Neutrophil (primary cell): Measurements from ENCODE around the gene PRTFDC1.
"Not testable (repeated sequence)": the region's sequence is repeated elsewhere in the genome, so short reads cannot be mapped to it uniquely, and the experiment has no call there.

Experiments
- H3K27ac ChIP-seq: fragments of 200-600 bp; sonication (generic); 2 replicates; pipeline ENCODE4 v1.5.1; 2016; ENCODE audit warnings: mild to moderate bottlenecking, moderate library complexity
- H3K27me3 ChIP-seq: fragments of 200-600 bp; sonication (generic); 2 replicates; pipeline ENCODE4 v1.6.0; 2016; ENCODE audit warnings: mild to moderate bottlenecking
- H3K36me3 ChIP-seq: fragments of 200-600 bp; sonication (generic); 2 replicates; pipeline ENCODE4 v1.5.1; 2017
- H3K4me1 ChIP-seq, 2 experiments: fragments of 200-600 bp in 1 of 2; sonication (generic) in 1 of 2; 1 replicate in 1 of 2; 2 replicates in 1 of 2; pipeline versions ENCODE4 v1.5.1 to v1.6.1; 2013 to 2016; ENCODE audit warnings: low read depth in 1 of 2, low read length in 1 of 2, mild to moderate bottlenecking in 1 of 2, moderate library complexity in 1 of 2; ENCODE audit not compliant: control insufficient read depth in 1 of 2, insufficient read depth in 1 of 2
- H3K4me3 ChIP-seq, 2 experiments: fragments of 200-600 bp in 1 of 2; sonication (generic) in 1 of 2; 1 replicate in 1 of 2; 2 replicates in 1 of 2; pipeline ENCODE4 v1.5.1; 2013 to 2016; ENCODE audit warnings: low read depth in 1 of 2, low read length in 1 of 2, mild to moderate bottlenecking in 1 of 2, moderate library complexity in 1 of 2
- H3K9me3 ChIP-seq: fragments of 200-600 bp; sonication (generic); 2 replicates; pipeline ENCODE4 v1.5.1; 2016
- TF ChIP-seq, protein P1 (sequence below): fragments of 200-600 bp; sonication (generic); IDR thresholded peaks from 2 replicates; pipeline ENCODE4 v1.5.1; 2016; ENCODE audit warnings: antibody characterized with exemption

Gene PRTFDC1

DNA sequence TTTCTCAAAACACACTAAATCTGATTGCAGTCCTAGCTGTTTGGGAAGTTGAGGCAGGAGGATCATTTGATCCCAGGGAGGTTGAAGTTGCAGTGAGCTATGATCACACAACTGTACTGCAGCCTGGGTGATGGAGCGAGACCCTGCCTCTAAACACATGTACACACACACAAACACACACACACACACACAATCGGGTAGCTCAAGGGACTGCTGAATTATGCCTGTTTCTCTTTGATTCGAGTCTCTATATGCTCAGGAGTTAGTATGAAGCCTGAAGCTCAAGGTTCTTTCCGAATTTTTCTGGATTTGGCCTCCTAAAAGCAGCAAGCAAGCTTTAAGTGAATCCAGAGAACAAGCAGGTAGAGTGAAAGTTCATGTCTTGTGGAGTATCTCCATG is 22.5 kb downstream of the PRTFDC1 start:
- no peaks in the 10 kb centered on the region for H3K4me1 ChIP-seq
- H3K27ac ChIP-seq = no peak overlapping the region
- H3K9me3 ChIP-seq = no peaks in the 10 kb centered on the region
- no peaks in the 10 kb centered on the region for H3K27me3 ChIP-seq
- H3K4me3 ChIP-seq = no peak overlapping the region
- no peaks in the 10 kb centered on the region for H3K36me3 ChIP-seq
- TF ChIP-seq, protein P1, sequence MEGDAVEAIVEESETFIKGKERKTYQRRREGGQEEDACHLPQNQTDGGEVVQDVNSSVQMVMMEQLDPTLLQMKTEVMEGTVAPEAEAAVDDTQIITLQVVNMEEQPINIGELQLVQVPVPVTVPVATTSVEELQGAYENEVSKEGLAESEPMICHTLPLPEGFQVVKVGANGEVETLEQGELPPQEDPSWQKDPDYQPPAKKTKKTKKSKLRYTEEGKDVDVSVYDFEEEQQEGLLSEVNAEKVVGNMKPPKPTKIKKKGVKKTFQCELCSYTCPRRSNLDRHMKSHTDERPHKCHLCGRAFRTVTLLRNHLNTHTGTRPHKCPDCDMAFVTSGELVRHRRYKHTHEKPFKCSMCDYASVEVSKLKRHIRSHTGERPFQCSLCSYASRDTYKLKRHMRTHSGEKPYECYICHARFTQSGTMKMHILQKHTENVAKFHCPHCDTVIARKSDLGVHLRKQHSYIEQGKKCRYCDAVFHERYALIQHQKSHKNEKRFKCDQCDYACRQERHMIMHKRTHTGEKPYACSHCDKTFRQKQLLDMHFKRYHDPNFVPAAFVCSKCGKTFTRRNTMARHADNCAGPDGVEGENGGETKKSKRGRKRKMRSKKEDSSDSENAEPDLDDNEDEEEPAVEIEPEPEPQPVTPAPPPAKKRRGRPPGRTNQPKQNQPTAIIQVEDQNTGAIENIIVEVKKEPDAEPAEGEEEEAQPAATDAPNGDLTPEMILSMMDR = no peak

DNA sequence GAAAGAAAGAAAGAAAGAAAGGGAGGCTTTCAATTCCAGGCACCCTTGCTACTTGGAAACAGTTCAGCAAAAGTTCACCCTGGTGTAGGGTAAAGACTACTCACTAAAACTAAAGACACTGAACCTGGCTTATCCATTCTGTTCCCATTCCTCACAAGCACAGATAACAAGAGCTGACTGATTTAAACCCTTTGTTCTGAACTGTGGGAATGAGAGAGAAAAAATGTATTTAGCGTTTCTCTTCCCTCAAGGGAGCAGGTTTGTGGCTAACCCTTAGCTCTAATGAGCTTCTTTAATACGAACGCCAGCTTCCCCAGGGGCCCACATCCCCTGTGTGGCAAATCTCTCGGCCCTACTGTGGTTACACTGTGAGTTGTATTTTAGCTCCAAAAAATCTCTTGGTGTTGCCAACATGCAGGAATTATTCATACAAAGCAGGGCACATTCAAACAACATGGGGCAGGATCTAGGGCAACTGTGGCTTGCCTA is 23.3 kb downstream of the PRTFDC1 start:
- no peak overlapping the region for H3K4me3 ChIP-seq
- H3K36me3 ChIP-seq = no peaks in the 10 kb centered on the region
- no peak overlapping the region for H3K27ac ChIP-seq
- H3K27me3 ChIP-seq = no peaks in the 10 kb centered on the region
- no peaks in the 10 kb centered on the region for H3K4me1 ChIP-seq
- TF ChIP-seq, protein P1 = no peak
- no peaks in the 10 kb centered on the region for H3K9me3 ChIP-seq

DNA sequence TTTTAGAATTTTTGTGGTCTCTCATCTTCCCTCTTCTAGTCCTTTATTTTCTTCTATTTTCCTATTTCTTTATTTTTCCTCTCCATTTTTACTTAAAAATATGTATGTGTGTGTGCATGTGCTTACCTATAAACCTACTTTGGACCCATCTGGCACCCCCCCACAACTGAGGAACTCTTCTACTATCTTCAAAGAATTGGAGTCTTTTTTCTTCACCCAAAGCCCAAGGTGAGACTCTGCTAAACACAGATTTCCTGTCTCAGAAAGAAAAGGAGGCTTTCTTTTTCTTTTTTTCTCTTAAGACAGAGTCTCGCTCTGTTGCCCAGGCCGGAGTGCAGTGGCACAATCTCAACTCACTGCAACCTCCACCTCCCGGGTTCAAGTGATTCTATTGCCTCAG is 24.2 kb downstream of the PRTFDC1 start:
- Histone ChIP-seq H3K4me1 (no peaks in the 10 kb centered on the region), H3K4me3 (no peak overlapping the region), H3K27ac (no peak overlapping the region), H3K27me3 (no peaks in the 10 kb centered on the region), H3K36me3 (no peaks in the 10 kb centered on the region), H3K9me3 (no peaks in the 10 kb centered on the region)
- TF ChIP-seq, protein P1 = no peak

GRCh38 chr10:24926557-24926956 is 25.8 kb downstream of the PRTFDC1 start:
- H3K27me3 ChIP-seq = no peaks in the 10 kb centered on the region
- TF ChIP-seq, protein P1 = no peak
- H3K9me3 ChIP-seq = no peaks in the 10 kb centered on the region
- H3K27ac ChIP-seq = no peak overlapping the region
- no peak overlapping the region for H3K4me3 ChIP-seq
- H3K36me3 ChIP-seq = no peaks in the 10 kb centered on the region
- H3K4me1 ChIP-seq = no peaks in the 10 kb centered on the region

GRCh38 chr10:24925799-24926198 is 26.6 kb downstream of the PRTFDC1 start:
- Histone ChIP-seq H3K4me1 (no peaks in the 10 kb centered on the region), H3K36me3 (no peaks in the 10 kb centered on the region), H3K27ac (no peak overlapping the region), H3K4me3 (no peak overlapping the region), H3K9me3 (no peaks in the 10 kb centered on the region), H3K27me3 (no peaks in the 10 kb centered on the region)
- TF ChIP-seq, protein P1 = no peak

- H3K27ac ChIP-seq, H3K4me3 ChIP-seq, H3K36me3 ChIP-seq, H3K27me3 ChIP-seq, H3K4me1 ChIP-seq, H3K9me3 ChIP-seq: not testable (repeated sequence)
Observed at GRCh38 chr10:24924483-24924882, 27.9 kb downstream of the PRTFDC1 start.

GRCh38 chr10:24922222-24922868 is 30.1 kb downstream of the PRTFDC1 start:
- not testable (repeated sequence) for H3K4me1 ChIP-seq, H3K4me3 ChIP-seq, H3K27ac ChIP-seq, H3K36me3 ChIP-seq, H3K9me3 ChIP-seq, H3K27me3 ChIP-seq
